ENCODE measurements around the gene ARID3A. TPM values are rescaled to one million over a fixed set of nuclear protein-coding genes. Genes with fewer than 3 reads are reported as not detected.

ARID3A gene
- total RNA-seq, 2 donors from 2014 or later: 3.8 to 18.7 TPM

GRCh38 chr19:991174-991931, 65.5 kb downstream of the ARID3A start:
- WGBS: 86% methylated on average over 39 of the region's 47 CpGs
- intact Hi-C loops (cut with DNase I): no loop called here
- Histone ChIP-seq H3K9me3 (no peaks in the 10 kb centered on the region), H3K27ac (no peak overlapping the region), H3K4me3 (no peak overlapping the region), H3K27me3 (replicated peaks; ENCODE audit: insufficient read depth) (no peaks in the 10 kb centered on the region), H3K36me3 (peaks cover 0 to 10% of the 10 kb centered on the region in 2 donors), H3K4me1 (replicated peaks) (no peaks in the 10 kb centered on the region)
- no peak for DNase-seq (ENCODE audit: low spot score)
- TF ChIP-seq POLR2AphosphoS5 (IDR thresholded peaks at IDR 0.05) (no peak), CTCF (IDR thresholded peaks at IDR 0.05) (no peak), POLR2A (IDR thresholded peaks at IDR 0.05) (no peak)

GRCh38 chr19:991932-992669, 66.3 kb downstream of the ARID3A start:
- no peak for TF ChIP-seq CTCF (IDR thresholded peaks at IDR 0.05)
- TF ChIP-seq POLR2AphosphoS5 (IDR thresholded peaks at IDR 0.05): no peak
- TF ChIP-seq POLR2A (IDR thresholded peaks at IDR 0.05): no peak
- H3K9me3 ChIP-seq: no peaks in the 10 kb centered on the region
- H3K4me3 ChIP-seq: no peak overlapping the region
- WGBS: 91% methylated on average over 42 of the region's 42 CpGs
- H3K36me3 ChIP-seq: peaks cover 0 to 7% of the 10 kb centered on the region in 2 donors
- intact Hi-C loops (cut with DNase I): no loop called here
- DNase-seq (ENCODE audit: low spot score): no peak
- H3K4me1 ChIP-seq (replicated peaks): no peaks in the 10 kb centered on the region
- no peaks in the 10 kb centered on the region for H3K27me3 ChIP-seq (replicated peaks; ENCODE audit: insufficient read depth)
- H3K27ac ChIP-seq: no peak overlapping the region

GRCh38 chr19:992670-993055, 66.8 kb downstream of the ARID3A start:
- no peaks in the 10 kb centered on the region for H3K9me3 ChIP-seq
- H3K4me1 ChIP-seq (replicated peaks): no peaks in the 10 kb centered on the region
- no peak for TF ChIP-seq POLR2AphosphoS5 (IDR thresholded peaks at IDR 0.05)
- no peak for TF ChIP-seq POLR2A (IDR thresholded peaks at IDR 0.05)
- TF ChIP-seq CTCF (IDR thresholded peaks at IDR 0.05): no peak
- no peak for DNase-seq (ENCODE audit: low spot score)
- H3K36me3 ChIP-seq: peaks cover 0 to 7% of the 10 kb centered on the region in 2 donors
- no peaks in the 10 kb centered on the region for H3K27me3 ChIP-seq (replicated peaks; ENCODE audit: insufficient read depth)
- no peak overlapping the region for H3K4me3 ChIP-seq
- H3K27ac ChIP-seq: no peak overlapping the region
- 90% methylated on average over 13 of the region's 13 CpGs for WGBS
- intact Hi-C loops (cut with DNase I): no loop called here

- TF ChIP-seq CTCF (IDR thresholded peaks at IDR 0.05) (no peak), POLR2A (IDR thresholded peaks at IDR 0.05) (no peak), POLR2AphosphoS5 (IDR thresholded peaks at IDR 0.05) (no peak)
- intact Hi-C loops (cut with DNase I): no loop called here
- Histone ChIP-seq H3K36me3 (peaks cover 0 to 7% of the 10 kb centered on the region in 2 donors), H3K4me1 (replicated peaks) (no peaks in the 10 kb centered on the region), H3K27ac (no peak overlapping the region), H3K9me3 (no peaks in the 10 kb centered on the region), H3K27me3 (replicated peaks; ENCODE audit: insufficient read depth) (peaks cover 3% of the 10 kb centered on the region), H3K4me3 (no peak overlapping the region)
- 94% methylated on average over 17 of the region's 17 CpGs for WGBS
- no peak for DNase-seq (ENCODE audit: low spot score)
Measured at GRCh38 chr19:993361-993830, 67.6 kb downstream of the ARID3A start.
